Measurements from ENCODE around the gene IQGAP2. TPM values are rescaled to one million over a fixed set of nuclear protein-coding genes. Genes with fewer than 3 reads are reported as not detected.
"Not testable (repeated sequence)": the region's sequence is repeated elsewhere in the genome, so short reads cannot be mapped to it uniquely, and the experiment has no call there.

The IQGAP2 gene
- total RNA-seq, 1 donor from 2014 or later, result 1.3 TPM

GRCh38 chr5:76425928-76426804, 23.1 kb downstream of the IQGAP2 start:
- no peak overlapping the region for H3K4me3 ChIP-seq (ENCODE audit: low read depth, low read length)
- TF ChIP-seq, protein P1, sequence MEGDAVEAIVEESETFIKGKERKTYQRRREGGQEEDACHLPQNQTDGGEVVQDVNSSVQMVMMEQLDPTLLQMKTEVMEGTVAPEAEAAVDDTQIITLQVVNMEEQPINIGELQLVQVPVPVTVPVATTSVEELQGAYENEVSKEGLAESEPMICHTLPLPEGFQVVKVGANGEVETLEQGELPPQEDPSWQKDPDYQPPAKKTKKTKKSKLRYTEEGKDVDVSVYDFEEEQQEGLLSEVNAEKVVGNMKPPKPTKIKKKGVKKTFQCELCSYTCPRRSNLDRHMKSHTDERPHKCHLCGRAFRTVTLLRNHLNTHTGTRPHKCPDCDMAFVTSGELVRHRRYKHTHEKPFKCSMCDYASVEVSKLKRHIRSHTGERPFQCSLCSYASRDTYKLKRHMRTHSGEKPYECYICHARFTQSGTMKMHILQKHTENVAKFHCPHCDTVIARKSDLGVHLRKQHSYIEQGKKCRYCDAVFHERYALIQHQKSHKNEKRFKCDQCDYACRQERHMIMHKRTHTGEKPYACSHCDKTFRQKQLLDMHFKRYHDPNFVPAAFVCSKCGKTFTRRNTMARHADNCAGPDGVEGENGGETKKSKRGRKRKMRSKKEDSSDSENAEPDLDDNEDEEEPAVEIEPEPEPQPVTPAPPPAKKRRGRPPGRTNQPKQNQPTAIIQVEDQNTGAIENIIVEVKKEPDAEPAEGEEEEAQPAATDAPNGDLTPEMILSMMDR (conservative IDR thresholded peaks at IDR 0.05; ENCODE audit: low read depth, low read length), result no peak
- no peak for DNase-seq (ENCODE audit: low read depth)

DNA sequence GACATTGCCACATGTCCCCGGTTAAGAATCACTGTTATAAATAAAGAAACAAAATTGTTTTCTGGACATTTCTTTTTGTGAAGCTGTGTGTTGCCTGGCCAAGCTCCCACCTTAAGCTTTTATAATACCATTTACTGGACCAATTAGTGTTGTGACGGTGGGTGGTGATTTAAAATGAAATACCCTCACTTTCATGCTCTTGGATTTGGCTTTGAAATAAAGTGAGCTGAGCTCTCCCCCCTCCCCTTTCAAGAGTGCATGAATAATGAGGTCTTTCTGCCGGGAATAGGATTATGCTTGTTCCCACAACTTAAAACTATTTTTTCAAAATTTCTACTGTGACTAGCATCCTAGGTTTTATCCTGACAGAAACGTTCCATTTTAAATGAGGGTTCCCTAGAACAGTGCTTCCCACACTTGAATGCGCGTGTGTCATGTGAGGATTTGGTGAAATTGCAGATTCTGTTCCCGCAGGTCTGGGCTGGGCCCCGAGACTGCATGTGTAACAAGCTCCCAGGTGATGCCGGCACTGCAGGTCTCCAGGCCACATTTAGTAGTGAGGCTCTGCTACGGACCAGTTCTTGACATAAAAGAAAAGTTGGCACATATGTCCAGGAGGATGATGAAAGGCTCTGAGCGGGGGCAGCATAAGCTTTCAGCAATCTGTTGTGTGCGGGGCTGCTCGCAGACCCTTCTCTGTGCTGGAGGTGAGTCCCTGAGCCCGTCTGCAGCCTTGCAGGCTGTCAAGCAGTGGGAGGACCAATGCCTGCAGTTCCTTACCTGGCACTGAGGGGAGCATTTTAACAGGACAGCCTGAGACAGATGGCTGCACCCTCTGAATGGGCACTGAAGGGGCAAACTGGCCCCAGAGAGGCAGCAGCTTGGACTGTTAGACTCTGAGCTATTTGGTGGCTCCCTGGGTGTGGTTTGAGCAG, 24.4 kb downstream of the IQGAP2 start:
- DNase-seq (ENCODE audit: low read depth), result no peak
- no peak overlapping the region for H3K4me3 ChIP-seq (ENCODE audit: low read depth, low read length)
- TF ChIP-seq, protein P1 (conservative IDR thresholded peaks at IDR 0.05; ENCODE audit: low read depth, low read length), result no peak

GRCh38 chr5:76428550-76428949, 25.5 kb downstream of the IQGAP2 start:
- not testable (repeated sequence) for H3K4me3 ChIP-seq (ENCODE audit: low read depth, low read length); DNase-seq (ENCODE audit: low read depth)

GRCh38 chr5:76433261-76433660, 30.2 kb downstream of the IQGAP2 start:
- no peak overlapping the region for H3K4me3 ChIP-seq (ENCODE audit: low read depth, low read length)
- DNase-seq (ENCODE audit: low read depth), result no peak
- TF ChIP-seq, protein P1 (conservative IDR thresholded peaks at IDR 0.05; ENCODE audit: low read depth, low read length), result no peak

GRCh38 chr5:76437507-76437906, 34.4 kb downstream of the IQGAP2 start:
- H3K4me3 ChIP-seq (ENCODE audit: low read depth, low read length); DNase-seq (ENCODE audit: low read depth): not testable (repeated sequence)

DNA sequence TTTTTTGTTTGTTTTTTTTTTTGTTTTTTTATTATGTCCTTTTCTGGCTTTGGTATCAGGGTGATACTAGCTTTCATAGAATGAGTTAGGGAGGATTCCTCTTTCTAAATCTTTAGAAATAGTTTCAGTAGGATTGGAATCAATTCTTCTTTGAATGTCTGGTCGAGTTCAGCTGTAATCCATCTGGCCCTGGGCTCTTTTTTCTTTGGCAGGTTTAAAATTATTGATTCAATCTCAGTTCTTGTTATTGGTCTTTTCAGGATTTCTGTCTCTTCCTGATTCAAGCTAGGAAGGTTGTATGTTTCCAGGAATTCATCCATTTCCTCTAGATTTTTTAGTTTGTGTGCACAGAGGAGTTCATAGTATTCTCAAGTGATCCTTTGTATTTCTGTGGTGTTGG, 34.9 kb downstream of the IQGAP2 start:
- no peak overlapping the region for H3K4me3 ChIP-seq (ENCODE audit: low read depth, low read length)
- no peak for DNase-seq (ENCODE audit: low read depth)
- TF ChIP-seq, protein P1 (conservative IDR thresholded peaks at IDR 0.05; ENCODE audit: low read depth, low read length), result no peak

- TF ChIP-seq, protein P1 (conservative IDR thresholded peaks at IDR 0.05; ENCODE audit: low read depth, low read length), result no peak
- H3K4me3 ChIP-seq (ENCODE audit: low read depth, low read length), result no peak overlapping the region
- DNase-seq (ENCODE audit: low read depth), result no peak
Measured at GRCh38 chr5:76439201-76439600, 36.1 kb downstream of the IQGAP2 start.
